Dorsolateral prefrontal cortex (tissue), 118 donors: Measurements from ENCODE around the gene CD7. TPM values are rescaled to one million over a fixed set of nuclear protein-coding genes. Genes with fewer than 3 reads are reported as not detected.

Source experiments
- total RNA-seq, 120 experiments: library from RNA; stranded (reverse); gene quantifications; one replicate each; pipeline versions ENCODE4 v1.2.3 to v1.2.4, GENCODE V29; 2022

The CD7 gene
- total RNA-seq, 120 experiments from 2014 or later: 0.24 to 2.2 (median 0.71) TPM; not detected in 46

Other genes with a start within 250 kb of the CD7 start
- gene FASN, start 219.4 kb downstream of the CD7 start, total RNA-seq: 100 to 1,000 TPM; 137 to 275 (median 201) TPM
- 100 to 1,000 TPM in 17 of 120 experiments, 10 to 100 TPM in 103; 38.5 to 134 (median 72.6) TPM for gene CCDC57, start 104.8 kb downstream of the CD7 start, total RNA-seq
- 10 to 100 TPM in 76 of 120 experiments, 1 to 10 TPM in 44; 4.8 to 45.0 (median 12.2) TPM for gene SLC16A3, start 88.6 kb downstream of the CD7 start, total RNA-seq
- gene CSNK1D, start 43.9 kb downstream of the CD7 start, total RNA-seq: 100 to 1,000 TPM in 117 of 120 experiments, 10 to 100 TPM in 3; 96.2 to 160 (median 125) TPM
- 10 to 100 TPM in 3 of 120 experiments, 1 to 10 TPM in 85, under 1 TPM in 30, not detected in 2; 0.33 to 16.8 (median 1.9) TPM for gene SECTM1, start 16.2 kb upstream of the CD7 start, total RNA-seq
- not detected for gene TEX19, start 41.6 kb upstream of the CD7 start, total RNA-seq
- gene UTS2R, start 54.2 kb upstream of the CD7 start, total RNA-seq: 1 to 10 TPM in 89 of 120 experiments, under 1 TPM in 26, not detected in 5; 0.43 to 6.8 (median 1.6) TPM
- gene HEXD, start 100.7 kb upstream of the CD7 start, total RNA-seq: 10 to 100 TPM; 15.3 to 59.1 (median 29.4) TPM
- gene OGFOD3, start 101.0 kb upstream of the CD7 start, total RNA-seq: 10 to 100 TPM; 20.4 to 48.6 (median 30.7) TPM
- 100 to 1,000 TPM in 8 of 120 experiments, 10 to 100 TPM in 112; 40.3 to 149 (median 70.2) TPM for gene CYBC1, start 133.1 kb upstream of the CD7 start, total RNA-seq
- gene NARF, start 141.1 kb upstream of the CD7 start, total RNA-seq: 100 to 1,000 TPM in 13 of 120 experiments, 10 to 100 TPM in 107; 56.4 to 136 (median 81.0) TPM
- 100 to 1,000 TPM in 8 of 120 experiments, 10 to 100 TPM in 112; 65.0 to 126 (median 81.9) TPM for gene FOXK2, start 202.1 kb upstream of the CD7 start, total RNA-seq